Measurements from ENCODE around the gene SEC14L2.

SEC14L2 gene

GRCh38 chr22:30356449-30357235, 40.2 kb upstream of the SEC14L2 start, which contains the start of the genes CCDC157 and SF3A1:
Gene CCDC157, plus strand, starts transcription at chr22:30357007. Its CDS starts 8,994 bp downstream, at chr22:30366001.
Gene SF3A1, minus strand, starts transcription at chr22:30356894. Its CDS starts 102 bp downstream, at chr22:30356792.
- FAIRE-seq, result no peak
- peak; percentile 50 for DNase-seq (ENCODE audit: insufficient read length, low spot score)
- TF ChIP-seq, protein P1, sequence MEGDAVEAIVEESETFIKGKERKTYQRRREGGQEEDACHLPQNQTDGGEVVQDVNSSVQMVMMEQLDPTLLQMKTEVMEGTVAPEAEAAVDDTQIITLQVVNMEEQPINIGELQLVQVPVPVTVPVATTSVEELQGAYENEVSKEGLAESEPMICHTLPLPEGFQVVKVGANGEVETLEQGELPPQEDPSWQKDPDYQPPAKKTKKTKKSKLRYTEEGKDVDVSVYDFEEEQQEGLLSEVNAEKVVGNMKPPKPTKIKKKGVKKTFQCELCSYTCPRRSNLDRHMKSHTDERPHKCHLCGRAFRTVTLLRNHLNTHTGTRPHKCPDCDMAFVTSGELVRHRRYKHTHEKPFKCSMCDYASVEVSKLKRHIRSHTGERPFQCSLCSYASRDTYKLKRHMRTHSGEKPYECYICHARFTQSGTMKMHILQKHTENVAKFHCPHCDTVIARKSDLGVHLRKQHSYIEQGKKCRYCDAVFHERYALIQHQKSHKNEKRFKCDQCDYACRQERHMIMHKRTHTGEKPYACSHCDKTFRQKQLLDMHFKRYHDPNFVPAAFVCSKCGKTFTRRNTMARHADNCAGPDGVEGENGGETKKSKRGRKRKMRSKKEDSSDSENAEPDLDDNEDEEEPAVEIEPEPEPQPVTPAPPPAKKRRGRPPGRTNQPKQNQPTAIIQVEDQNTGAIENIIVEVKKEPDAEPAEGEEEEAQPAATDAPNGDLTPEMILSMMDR (IDR thresholded peaks at IDR 0.05; ENCODE audit: insufficient read depth, missing control alignments), result no peak

DNA sequence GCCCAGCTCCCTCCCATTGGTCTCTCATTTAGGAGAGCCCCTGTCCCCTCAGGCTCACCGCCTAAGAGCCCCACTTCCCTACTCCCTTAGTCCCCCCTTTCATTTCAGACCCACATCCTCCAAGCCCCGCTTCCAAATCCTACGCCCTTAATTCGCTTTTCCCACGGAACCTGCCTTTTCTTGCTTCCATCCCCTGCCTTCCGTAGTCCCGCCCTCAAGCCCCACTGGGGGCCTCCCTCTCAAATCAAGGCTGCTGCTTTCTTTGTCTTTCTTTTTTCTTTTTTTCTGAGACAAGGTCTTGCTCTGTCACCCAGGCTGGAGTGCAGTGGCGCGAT, 39.6 kb upstream of the SEC14L2 start:
- FAIRE-seq (no peak), DNase-seq (ENCODE audit: insufficient read length, low spot score) (no peak)

DNA sequence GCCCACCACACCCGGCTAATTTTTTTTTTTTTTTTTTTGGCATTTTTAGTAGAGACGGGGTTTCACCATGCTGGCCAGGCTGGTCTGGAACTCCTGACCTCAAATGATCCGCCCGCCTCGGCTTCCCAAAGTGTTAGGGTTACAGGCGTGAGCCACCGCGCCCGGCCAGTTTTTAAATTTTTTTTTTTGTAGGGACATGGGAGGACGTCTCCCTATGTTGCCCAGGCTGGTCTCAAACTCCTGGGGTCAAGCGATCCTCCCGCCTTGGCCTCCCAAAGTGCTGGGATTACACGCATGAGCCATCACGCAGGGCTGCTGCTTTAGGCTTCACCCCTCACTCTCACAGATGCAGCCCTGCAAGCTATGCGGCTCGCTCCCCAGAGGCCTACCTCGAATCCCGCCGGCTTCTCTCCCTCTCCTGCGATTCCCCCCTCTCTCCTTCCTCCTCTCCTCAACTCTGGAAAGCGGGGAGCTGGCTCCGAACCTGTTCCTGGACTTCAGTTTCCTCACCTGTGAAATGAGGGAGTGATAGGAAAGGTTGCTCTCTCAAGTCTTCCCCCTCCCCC, 39.1 kb upstream of the SEC14L2 start:
- no peak for FAIRE-seq
- no peak for DNase-seq (ENCODE audit: insufficient read length, low spot score)
- TF ChIP-seq, protein P1 (IDR thresholded peaks at IDR 0.05; ENCODE audit: insufficient read depth, missing control alignments), result no peak

More for the DNA sequence above, 39.6 kb upstream of the SEC14L2 start:
- TF ChIP-seq, protein P1 (IDR thresholded peaks at IDR 0.05; ENCODE audit: insufficient read depth, missing control alignments), result no peak

DNA sequence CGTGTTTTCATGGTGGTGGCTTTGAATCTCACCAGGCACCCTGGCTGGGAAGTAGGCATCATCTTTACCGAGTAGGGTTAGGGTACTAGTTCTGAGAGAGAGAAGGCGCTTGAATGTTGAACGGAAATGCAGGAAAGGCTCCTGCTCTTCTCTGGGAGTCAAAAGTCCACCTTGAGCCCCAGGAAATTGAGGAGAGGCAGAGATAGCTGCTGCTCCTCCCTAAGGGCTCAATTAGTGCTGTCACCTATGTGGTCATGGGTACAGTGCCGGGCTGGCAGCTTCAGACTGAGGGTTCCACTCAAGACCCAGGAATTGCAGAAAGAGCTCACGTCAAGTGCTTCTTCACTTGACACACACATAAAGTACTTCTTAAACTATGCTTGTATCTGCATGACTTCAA, 38.3 kb upstream of the SEC14L2 start:
- FAIRE-seq (no peak), DNase-seq (ENCODE audit: insufficient read length, low spot score) (no peak)
- TF ChIP-seq, protein P1 (IDR thresholded peaks at IDR 0.05; ENCODE audit: insufficient read depth, missing control alignments), result no peak

- TF ChIP-seq, protein P1 (IDR thresholded peaks at IDR 0.05; ENCODE audit: insufficient read depth, missing control alignments), result no peak
- FAIRE-seq (no peak), DNase-seq (ENCODE audit: insufficient read length, low spot score) (no peak)
Observed at GRCh38 chr22:30361916-30362650, 34.7 kb upstream of the SEC14L2 start.

- TF ChIP-seq, protein P1 (IDR thresholded peaks at IDR 0.05; ENCODE audit: insufficient read depth, missing control alignments), result no peak
- FAIRE-seq (no peak), DNase-seq (ENCODE audit: insufficient read length, low spot score) (no peak)
Observed at GRCh38 chr22:30362651-30363281, 34.1 kb upstream of the SEC14L2 start.

Data from D721Med (cell line).